ENCODE results near the gene CEMIP.

The CEMIP gene

DNA sequence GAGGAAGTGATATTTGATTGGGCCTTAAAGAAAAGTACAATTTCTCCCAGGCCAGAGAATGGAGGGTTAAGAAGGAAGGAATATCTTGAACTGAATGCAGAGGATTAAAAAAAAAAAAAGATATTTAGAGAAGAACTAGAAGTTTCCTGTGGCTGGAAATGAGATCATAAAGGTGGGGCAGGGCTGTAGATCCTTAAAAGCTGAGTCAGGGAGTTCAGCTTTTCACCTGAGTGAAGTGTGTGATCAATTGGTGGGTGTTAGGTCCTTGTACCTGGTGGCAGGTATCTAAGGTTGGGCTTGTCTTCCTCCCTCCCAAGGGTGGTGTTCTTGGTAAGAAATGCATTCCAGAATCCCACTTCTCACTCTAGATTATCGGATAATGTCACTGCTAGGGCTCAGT is 11.8 kb downstream of the CEMIP start:
- Histone ChIP-seq H3K4me3 (ENCODE audit: low read depth, low read length) (no peak overlapping the region), H3K4me1 (ENCODE audit: control insufficient read depth, insufficient read depth, low read length) (no peaks in the 10 kb centered on the region), H3K9me3 (ENCODE audit: control insufficient read depth, insufficient read depth, low read depth, low read length) (no peaks in the 10 kb centered on the region), H3K36me3 (ENCODE audit: control insufficient read depth in 2 of 2, insufficient read depth in 1 of 2, low read length in 2 of 2) (no peaks in the 10 kb centered on the region), H3K27ac (ENCODE audit: extremely low read depth, low read depth, low read length) (no peak overlapping the region)
- TF ChIP-seq ZNF561 (tag by site-specific recombination; IDR thresholded peaks at IDR 0.05; ENCODE audit: borderline replicate concordance) = no peak
- no peak for TF ChIP-seq ZNF132 (tag by site-specific recombination; IDR thresholded peaks at IDR 0.05; ENCODE audit: borderline replicate concordance)
- no peak for TF ChIP-seq ZNF146 (tag by site-specific recombination; IDR thresholded peaks at IDR 0.05)
- TF ChIP-seq, protein P1, sequence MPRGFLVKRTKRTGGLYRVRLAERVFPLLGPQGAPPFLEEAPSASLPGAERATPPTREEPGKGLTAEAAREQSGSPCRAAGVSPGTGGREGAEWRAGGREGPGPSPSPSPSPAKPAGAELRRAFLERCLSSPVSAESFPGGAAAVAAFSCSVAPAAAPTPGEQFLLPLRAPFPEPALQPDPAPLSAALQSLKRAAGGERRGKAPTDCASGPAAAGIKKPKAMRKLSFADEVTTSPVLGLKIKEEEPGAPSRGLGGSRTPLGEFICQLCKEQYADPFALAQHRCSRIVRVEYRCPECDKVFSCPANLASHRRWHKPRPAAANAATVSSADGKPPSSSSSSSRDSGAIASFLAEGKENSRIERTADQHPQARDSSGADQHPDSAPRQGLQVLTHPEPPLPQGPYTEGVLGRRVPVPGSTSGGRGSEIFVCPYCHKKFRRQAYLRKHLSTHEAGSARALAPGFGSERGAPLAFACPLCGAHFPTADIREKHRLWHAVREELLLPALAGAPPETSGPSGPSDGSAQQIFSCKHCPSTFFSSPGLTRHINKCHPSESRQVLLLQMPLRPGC (tag by site-specific recombination; IDR thresholded peaks at IDR 0.05) = no peak
- TF ChIP-seq FEZF1 (tag by site-specific recombination; IDR thresholded peaks at IDR 0.05) = no peak
- TF ChIP-seq ZNF184 (tag by site-specific recombination; IDR thresholded peaks at IDR 0.05) = no peak
- ChIA-PET CTCF (interaction anchor here (0.6 to 1.2 kb wide), 3 partner anchors 11 to 18 kb away, joined by 3 to 9 read pairs (median 3); partner anchors contain the start of gene CEMIP), POLR2A (no interaction called here)

DNA sequence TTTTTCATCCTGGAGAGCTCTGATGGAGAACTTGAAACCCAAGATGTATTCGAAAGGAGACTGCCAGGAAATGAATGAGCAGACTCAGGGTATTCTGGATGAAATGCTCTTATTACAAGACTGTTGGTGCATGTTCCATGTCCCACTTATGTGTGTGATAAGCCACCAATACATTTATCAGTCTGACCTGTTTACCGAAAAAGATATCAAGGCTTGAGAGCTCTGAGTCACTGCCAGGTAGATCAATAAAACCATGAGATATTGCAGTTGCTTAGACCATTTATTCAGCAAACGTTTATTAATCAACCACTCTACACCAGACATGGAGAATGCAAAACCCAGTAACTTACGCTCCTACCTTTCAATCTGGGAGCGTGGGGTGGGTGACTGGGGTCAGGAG is 17.2 kb downstream of the CEMIP start:
- POLR2A ChIA-PET = no interaction called here
- H3K36me3 ChIP-seq (ENCODE audit: control insufficient read depth in 2 of 2, insufficient read depth in 1 of 2, low read length in 2 of 2) = no peaks in the 10 kb centered on the region
- H3K4me1 ChIP-seq (ENCODE audit: control insufficient read depth, insufficient read depth, low read length) = no peaks in the 10 kb centered on the region
- H3K4me3 ChIP-seq (ENCODE audit: low read depth, low read length) = no peak overlapping the region
- H3K27ac ChIP-seq (ENCODE audit: extremely low read depth, low read depth, low read length) = no peak overlapping the region
- no peaks in the 10 kb centered on the region for H3K9me3 ChIP-seq (ENCODE audit: control insufficient read depth, insufficient read depth, low read depth, low read length)
- CTCF ChIA-PET = interaction anchor here (0.6 to 1.7 kb wide), 7 partner anchors 10 to 547 kb away, joined by 3 to 7 read pairs (median 3); partner anchors contain the start of gene CEMIP
- no peak for TF ChIP-seq ZNF140 (tag by site-specific recombination; IDR thresholded peaks at IDR 0.05)
- TF ChIP-seq, protein P2, sequence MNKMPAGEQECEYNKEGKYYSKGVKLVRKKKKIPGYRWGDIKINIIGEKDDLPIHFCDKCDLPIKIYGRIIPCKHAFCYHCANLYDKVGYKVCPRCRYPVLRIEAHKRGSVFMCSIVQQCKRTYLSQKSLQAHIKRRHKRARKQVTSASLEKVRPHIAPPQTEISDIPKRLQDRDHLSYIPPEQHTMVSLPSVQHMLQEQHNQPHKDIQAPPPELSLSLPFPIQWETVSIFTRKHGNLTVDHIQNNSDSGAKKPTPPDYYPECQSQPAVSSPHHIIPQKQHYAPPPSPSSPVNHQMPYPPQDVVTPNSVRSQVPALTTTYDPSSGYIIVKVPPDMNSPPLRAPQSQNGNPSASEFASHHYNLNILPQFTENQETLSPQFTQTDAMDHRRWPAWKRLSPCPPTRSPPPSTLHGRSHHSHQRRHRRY (tag by site-specific recombination; IDR thresholded peaks at IDR 0.05) = no peak
- no peak for TF ChIP-seq ZNF37A (tag by site-specific recombination; IDR thresholded peaks at IDR 0.05)
- TF ChIP-seq, protein P3, sequence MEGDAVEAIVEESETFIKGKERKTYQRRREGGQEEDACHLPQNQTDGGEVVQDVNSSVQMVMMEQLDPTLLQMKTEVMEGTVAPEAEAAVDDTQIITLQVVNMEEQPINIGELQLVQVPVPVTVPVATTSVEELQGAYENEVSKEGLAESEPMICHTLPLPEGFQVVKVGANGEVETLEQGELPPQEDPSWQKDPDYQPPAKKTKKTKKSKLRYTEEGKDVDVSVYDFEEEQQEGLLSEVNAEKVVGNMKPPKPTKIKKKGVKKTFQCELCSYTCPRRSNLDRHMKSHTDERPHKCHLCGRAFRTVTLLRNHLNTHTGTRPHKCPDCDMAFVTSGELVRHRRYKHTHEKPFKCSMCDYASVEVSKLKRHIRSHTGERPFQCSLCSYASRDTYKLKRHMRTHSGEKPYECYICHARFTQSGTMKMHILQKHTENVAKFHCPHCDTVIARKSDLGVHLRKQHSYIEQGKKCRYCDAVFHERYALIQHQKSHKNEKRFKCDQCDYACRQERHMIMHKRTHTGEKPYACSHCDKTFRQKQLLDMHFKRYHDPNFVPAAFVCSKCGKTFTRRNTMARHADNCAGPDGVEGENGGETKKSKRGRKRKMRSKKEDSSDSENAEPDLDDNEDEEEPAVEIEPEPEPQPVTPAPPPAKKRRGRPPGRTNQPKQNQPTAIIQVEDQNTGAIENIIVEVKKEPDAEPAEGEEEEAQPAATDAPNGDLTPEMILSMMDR (tag by site-specific recombination; IDR thresholded peaks at IDR 0.05) = no peak
- TF ChIP-seq ZNF10 (tag by site-specific recombination; IDR thresholded peaks at IDR 0.05) = no peak
- TF ChIP-seq, protein P4, sequence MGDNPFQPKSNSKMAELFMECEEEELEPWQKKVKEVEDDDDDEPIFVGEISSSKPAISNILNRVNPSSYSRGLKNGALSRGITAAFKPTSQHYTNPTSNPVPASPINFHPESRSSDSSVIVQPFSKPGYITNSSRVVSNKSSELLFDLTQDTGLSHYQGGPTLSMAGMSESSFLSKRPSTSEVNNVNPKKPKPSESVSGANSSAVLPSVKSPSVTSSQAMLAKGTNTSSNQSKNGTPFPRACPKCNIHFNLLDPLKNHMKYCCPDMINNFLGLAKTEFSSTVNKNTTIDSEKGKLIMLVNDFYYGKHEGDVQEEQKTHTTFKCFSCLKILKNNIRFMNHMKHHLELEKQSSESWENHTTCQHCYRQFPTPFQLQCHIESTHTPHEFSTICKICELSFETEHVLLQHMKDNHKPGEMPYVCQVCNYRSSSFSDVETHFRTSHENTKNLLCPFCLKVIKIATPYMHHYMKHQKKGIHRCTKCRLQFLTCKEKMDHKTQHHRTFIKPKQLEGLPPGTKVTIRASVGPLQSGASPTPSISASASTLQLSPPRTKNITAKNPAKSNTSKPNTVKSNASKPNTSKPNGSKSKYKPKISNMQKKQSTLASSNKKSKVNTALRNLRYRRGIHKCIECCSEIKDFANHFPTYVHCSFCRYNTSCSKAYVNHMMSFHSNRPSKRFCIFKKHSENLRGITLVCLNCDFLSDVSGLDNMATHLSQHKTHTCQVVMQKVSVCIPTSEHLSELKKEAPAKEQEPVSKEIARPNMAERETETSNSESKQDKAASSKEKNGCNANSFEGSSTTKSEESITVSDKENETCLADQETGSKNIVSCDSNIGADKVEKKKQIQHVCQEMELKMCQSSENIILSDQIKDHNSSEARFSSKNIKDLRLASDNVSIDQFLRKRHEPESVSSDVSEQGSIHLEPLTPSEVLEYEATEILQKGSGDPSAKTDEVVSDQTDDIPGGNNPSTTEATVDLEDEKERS (tag by site-specific recombination; IDR thresholded peaks at IDR 0.05) = no peak
- TF ChIP-seq SALL2 (tag by site-specific recombination; IDR thresholded peaks at IDR 0.05; ENCODE audit: borderline replicate concordance) = no peak
- TF ChIP-seq ZNF658 (tag by site-specific recombination; IDR thresholded peaks at IDR 0.05) = no peak
- TF ChIP-seq ZNF558 (tag by site-specific recombination; IDR thresholded peaks at IDR 0.05) = no peak
- no peak for TF ChIP-seq ZNF777 (tag by site-specific recombination; IDR thresholded peaks at IDR 0.05; ENCODE audit: borderline replicate concordance)
- TF ChIP-seq ZSCAN30 (tag by site-specific recombination; IDR thresholded peaks at IDR 0.05) = no peak
- no peak for TF ChIP-seq ZNF843 (tag by site-specific recombination; IDR thresholded peaks at IDR 0.05)
- no peak for TF ChIP-seq ZNF302 (tag by site-specific recombination; IDR thresholded peaks at IDR 0.05; ENCODE audit: low read depth)
- TF ChIP-seq ZNF629 (tag by site-specific recombination; IDR thresholded peaks at IDR 0.05) = no peak
- no peak for TF ChIP-seq ZNF426 (tag by site-specific recombination; IDR thresholded peaks at IDR 0.05)
- TF ChIP-seq EGR2 (tag by site-specific recombination; IDR thresholded peaks at IDR 0.05; ENCODE audit: low read depth) = no peak
- no peak for TF ChIP-seq ZNF423 (tag by site-specific recombination; IDR thresholded peaks at IDR 0.05)
- TF ChIP-seq ZNF16 (tag by site-specific recombination; IDR thresholded peaks at IDR 0.05; ENCODE audit: low read depth) = no peak
- TF ChIP-seq ZNF560 (tag by site-specific recombination; IDR thresholded peaks at IDR 0.05; ENCODE audit: borderline replicate concordance) = no peak

Measured in HEK293 (cell line).